SK-N-SH treated with all-trans-retinoic acid at 6 μM for 48 hours (cell line): ENCODE results near the gene SSR1.

Experiments
- ATAC-seq: fragments of 200-7000 bp; cut with Tn5 transposase; 3 replicates; pipeline ENCODE4 v1.9.1; 2020; ENCODE audit warnings: mild to moderate bottlenecking, moderate library complexity
- ARNTL ChIP-seq: fragments of 450-650 bp; formaldehyde crosslinking; IDR thresholded peaks from 2 replicates; pipeline ENCODE4 v1.5.0; 2020; ENCODE audit warnings: low read depth, mild to moderate bottlenecking, moderate library complexity, borderline replicate concordance
- BACH2 ChIP-seq: fragments of 250-450 bp; sonication (Bioruptor Pico); IDR thresholded peaks from 2 replicates; pipeline ENCODE4 v1.9.0; 2021; ENCODE audit warnings: mild to moderate bottlenecking, borderline replicate concordance
- CSDC2 ChIP-seq: fragments of 250-450 bp; sonication (Bioruptor Pico); IDR thresholded peaks from 2 replicates; pipeline ENCODE4 v1.5.0; 2020; ENCODE audit warnings: mild to moderate bottlenecking, moderate library complexity
- ESRRG ChIP-seq: fragments of 250-450 bp; sonication (Bioruptor Pico); IDR thresholded peaks from 2 replicates; pipeline ENCODE4 v1.6.1; 2021; ENCODE audit warnings: mild to moderate bottlenecking
- GLIS3 ChIP-seq: fragments of 250-450 bp; sonication (Bioruptor Pico); IDR thresholded peaks from 2 replicates; pipeline ENCODE4 v1.5.0; 2020; ENCODE audit warnings: mild to moderate bottlenecking, moderate library complexity
- ISL1 ChIP-seq: fragments of 250-450 bp; sonication (Bioruptor Pico); IDR thresholded peaks from 2 replicates; pipeline ENCODE4 v2.1.2; 2022; ENCODE audit warnings: mild to moderate bottlenecking, moderate library complexity
- OSR1 ChIP-seq: fragments of 250-450 bp; sonication (Bioruptor Pico); IDR thresholded peaks from 2 replicates; pipeline ENCODE4 v1.8.0; 2022; ENCODE audit warnings: moderate library complexity, mild to moderate bottlenecking, inconsistent platforms
- PPARA ChIP-seq: fragments of 250-450 bp; sonication (Bioruptor Pico); IDR thresholded peaks from 2 replicates; pipeline ENCODE4 v1.5.0; 2020; ENCODE audit warnings: mild to moderate bottlenecking, borderline replicate concordance
- RARB ChIP-seq: fragments of 250-450 bp; sonication (Bioruptor Pico); IDR thresholded peaks from 2 replicates; pipeline ENCODE4 v1.8.0; 2021; ENCODE audit warnings: mild to moderate bottlenecking, moderate library complexity
- SNAI2 ChIP-seq: fragments of 250-450 bp; sonication (Bioruptor Pico); IDR thresholded peaks from 2 replicates; pipeline ENCODE4 v1.5.0; 2020; ENCODE audit warnings: mild to moderate bottlenecking, moderate library complexity
- TCF4 ChIP-seq: fragments of 250-450 bp; sonication (Bioruptor Pico); IDR thresholded peaks from 2 replicates; pipeline ENCODE4 v1.8.0; 2021; ENCODE audit warnings: mild to moderate bottlenecking, moderate library complexity, borderline replicate concordance
- TOX ChIP-seq: fragments of 250-450 bp; sonication (Bioruptor Pico); IDR thresholded peaks from 2 replicates; pipeline ENCODE4 v1.8.0; 2021; ENCODE audit warnings: mild to moderate bottlenecking, moderate library complexity, borderline replicate concordance
- ZC3H10 ChIP-seq: fragments of 250-450 bp; sonication (Bioruptor Pico); IDR thresholded peaks from 2 replicates; pipeline ENCODE4 v1.5.1; 2021; ENCODE audit warnings: mild to moderate bottlenecking, moderate library complexity
- ZFP3 ChIP-seq: fragments of 250-450 bp; sonication (Bioruptor Pico); IDR thresholded peaks from 2 replicates; pipeline ENCODE4 v1.5.0; 2020; ENCODE audit warnings: mild to moderate bottlenecking, moderate library complexity
- ZFP30 ChIP-seq: fragments of 450-650 bp; formaldehyde crosslinking; IDR thresholded peaks from 2 replicates; pipeline ENCODE4 v1.5.0; 2022; ENCODE audit warnings: mild to moderate bottlenecking, moderate library complexity
- ZNF70 ChIP-seq: fragments of 450-650 bp; formaldehyde crosslinking; IDR thresholded peaks from 2 replicates; pipeline ENCODE4 v1.5.0; 2020; ENCODE audit warnings: mild to moderate bottlenecking, moderate library complexity
- ZNF8 ChIP-seq: fragments of 450-650 bp; formaldehyde crosslinking; IDR thresholded peaks from 2 replicates; pipeline ENCODE4 v1.5.0; 2020; ENCODE audit warnings: mild to moderate bottlenecking, moderate library complexity
- TF ChIP-seq, protein P1 (sequence below): fragments of 250-450 bp; sonication (Bioruptor Pico); IDR thresholded peaks from 2 replicates; pipeline ENCODE4 v1.5.0; 2020; ENCODE audit warnings: mild to moderate bottlenecking, moderate library complexity
- TF ChIP-seq, protein P2 (sequence below): fragments of 250-450 bp; sonication (Bioruptor Pico); IDR thresholded peaks from 2 replicates; pipeline ENCODE4 v1.8.0; 2020; ENCODE audit warnings: mild to moderate bottlenecking, moderate library complexity, borderline replicate concordance
- TF ChIP-seq, protein P3 (sequence below): fragments of 250-450 bp; sonication (Bioruptor Pico); IDR thresholded peaks from 2 replicates; pipeline ENCODE4 v1.5.1; 2021; ENCODE audit warnings: mild to moderate bottlenecking, moderate library complexity

Gene SSR1

DNA sequence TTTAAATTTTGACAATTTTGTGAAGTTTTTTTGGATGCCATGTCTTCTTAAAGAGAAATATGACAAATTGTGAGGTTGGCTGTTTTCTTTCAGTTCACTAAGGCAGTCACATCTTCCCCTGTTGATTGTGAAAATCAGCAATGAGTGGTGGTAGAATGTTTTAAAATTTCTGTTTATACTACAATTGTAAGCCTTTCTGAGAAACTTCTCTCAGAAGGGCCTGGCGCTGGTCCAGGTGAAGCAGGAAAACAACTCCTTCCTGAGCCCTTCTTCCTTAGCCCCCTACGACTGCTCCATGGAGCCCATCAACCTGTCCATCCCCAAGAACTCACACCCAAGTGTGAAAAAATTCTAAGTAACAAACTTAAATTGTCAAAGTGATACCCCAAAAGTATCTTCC lies 80.6 kb downstream of the SSR1 start:
- TF ChIP-seq, protein P1, sequence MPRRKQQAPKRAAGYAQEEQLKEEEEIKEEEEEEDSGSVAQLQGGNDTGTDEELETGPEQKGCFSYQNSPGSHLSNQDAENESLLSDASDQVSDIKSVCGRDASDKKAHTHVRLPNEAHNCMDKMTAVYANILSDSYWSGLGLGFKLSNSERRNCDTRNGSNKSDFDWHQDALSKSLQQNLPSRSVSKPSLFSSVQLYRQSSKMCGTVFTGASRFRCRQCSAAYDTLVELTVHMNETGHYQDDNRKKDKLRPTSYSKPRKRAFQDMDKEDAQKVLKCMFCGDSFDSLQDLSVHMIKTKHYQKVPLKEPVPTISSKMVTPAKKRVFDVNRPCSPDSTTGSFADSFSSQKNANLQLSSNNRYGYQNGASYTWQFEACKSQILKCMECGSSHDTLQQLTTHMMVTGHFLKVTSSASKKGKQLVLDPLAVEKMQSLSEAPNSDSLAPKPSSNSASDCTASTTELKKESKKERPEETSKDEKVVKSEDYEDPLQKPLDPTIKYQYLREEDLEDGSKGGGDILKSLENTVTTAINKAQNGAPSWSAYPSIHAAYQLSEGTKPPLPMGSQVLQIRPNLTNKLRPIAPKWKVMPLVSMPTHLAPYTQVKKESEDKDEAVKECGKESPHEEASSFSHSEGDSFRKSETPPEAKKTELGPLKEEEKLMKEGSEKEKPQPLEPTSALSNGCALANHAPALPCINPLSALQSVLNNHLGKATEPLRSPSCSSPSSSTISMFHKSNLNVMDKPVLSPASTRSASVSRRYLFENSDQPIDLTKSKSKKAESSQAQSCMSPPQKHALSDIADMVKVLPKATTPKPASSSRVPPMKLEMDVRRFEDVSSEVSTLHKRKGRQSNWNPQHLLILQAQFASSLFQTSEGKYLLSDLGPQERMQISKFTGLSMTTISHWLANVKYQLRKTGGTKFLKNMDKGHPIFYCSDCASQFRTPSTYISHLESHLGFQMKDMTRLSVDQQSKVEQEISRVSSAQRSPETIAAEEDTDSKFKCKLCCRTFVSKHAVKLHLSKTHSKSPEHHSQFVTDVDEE (CRISPR knock-in tag) = no peak
- no peak for TF ChIP-seq ESRRG (CRISPR knock-in tag)
- no peak for TF ChIP-seq OSR1 (CRISPR knock-in tag)
- no peak for TF ChIP-seq ZC3H10 (CRISPR knock-in tag)
- no peak for TF ChIP-seq PPARA (CRISPR knock-in tag)
- TF ChIP-seq BACH2 (CRISPR knock-in tag) = no peak
- TF ChIP-seq ZFP3 (CRISPR knock-in tag) = no peak
- TF ChIP-seq TOX (CRISPR knock-in tag) = no peak
- TF ChIP-seq RARB (CRISPR knock-in tag) = no peak
- no peak for TF ChIP-seq CSDC2 (CRISPR knock-in tag)
- no peak for TF ChIP-seq ZFP30 (CRISPR knock-in tag)
- TF ChIP-seq, protein P2, sequence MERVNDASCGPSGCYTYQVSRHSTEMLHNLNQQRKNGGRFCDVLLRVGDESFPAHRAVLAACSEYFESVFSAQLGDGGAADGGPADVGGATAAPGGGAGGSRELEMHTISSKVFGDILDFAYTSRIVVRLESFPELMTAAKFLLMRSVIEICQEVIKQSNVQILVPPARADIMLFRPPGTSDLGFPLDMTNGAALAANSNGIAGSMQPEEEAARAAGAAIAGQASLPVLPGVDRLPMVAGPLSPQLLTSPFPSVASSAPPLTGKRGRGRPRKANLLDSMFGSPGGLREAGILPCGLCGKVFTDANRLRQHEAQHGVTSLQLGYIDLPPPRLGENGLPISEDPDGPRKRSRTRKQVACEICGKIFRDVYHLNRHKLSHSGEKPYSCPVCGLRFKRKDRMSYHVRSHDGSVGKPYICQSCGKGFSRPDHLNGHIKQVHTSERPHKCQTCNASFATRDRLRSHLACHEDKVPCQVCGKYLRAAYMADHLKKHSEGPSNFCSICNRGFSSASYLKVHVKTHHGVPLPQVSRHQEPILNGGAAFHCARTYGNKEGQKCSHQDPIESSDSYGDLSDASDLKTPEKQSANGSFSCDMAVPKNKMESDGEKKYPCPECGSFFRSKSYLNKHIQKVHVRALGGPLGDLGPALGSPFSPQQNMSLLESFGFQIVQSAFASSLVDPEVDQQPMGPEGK (CRISPR knock-in tag) = no peak
- no peak for TF ChIP-seq ARNTL

DNA sequence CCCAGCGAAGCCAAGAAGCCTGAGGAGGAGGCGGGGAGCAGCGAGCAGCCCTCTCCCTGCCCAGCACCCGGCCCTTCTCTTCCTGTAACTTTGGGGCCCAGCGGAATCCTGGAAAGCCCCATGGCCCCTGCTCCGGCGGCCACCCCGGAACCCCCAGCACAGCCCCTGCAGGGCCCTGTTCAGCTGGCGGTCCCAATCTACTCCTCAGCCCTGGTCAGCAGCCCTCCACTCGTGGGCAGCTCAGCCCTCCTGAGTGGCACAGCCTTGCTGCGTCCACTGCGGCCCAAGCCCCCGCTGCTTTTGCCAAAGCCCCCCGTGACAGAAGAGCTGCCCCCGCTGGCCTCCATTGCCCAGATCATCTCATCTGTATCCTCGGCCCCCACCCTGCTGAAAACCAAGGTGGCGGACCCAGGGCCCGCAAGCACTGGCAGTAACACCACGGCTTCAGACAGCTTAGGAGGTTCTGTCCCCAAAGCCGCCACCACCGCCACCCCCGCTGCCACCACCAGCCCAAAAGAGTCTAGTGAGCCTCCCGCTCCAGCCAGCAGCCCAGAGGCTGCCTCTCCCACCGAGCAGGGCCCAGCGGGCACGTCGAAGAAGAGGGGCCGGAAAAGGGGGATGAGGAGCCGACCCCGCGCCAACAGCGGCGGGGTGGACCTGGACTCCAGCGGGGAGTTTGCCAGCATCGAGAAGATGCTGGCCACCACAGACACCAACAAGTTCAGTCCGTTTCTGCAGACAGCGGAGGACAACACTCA lies 81.9 kb downstream of the SSR1 start:
- no peak for ATAC-seq
- TF ChIP-seq ARNTL (no peak), CSDC2 (CRISPR knock-in tag) (no peak), ZNF8 (no peak), ISL1 (no peak), TOX (CRISPR knock-in tag) (no peak), ESRRG (CRISPR knock-in tag) (no peak), ZC3H10 (CRISPR knock-in tag) (no peak), OSR1 (CRISPR knock-in tag) (no peak), PPARA (CRISPR knock-in tag) (no peak), GLIS3 (no peak), TCF4 (no peak)
- TF ChIP-seq, protein P3, sequence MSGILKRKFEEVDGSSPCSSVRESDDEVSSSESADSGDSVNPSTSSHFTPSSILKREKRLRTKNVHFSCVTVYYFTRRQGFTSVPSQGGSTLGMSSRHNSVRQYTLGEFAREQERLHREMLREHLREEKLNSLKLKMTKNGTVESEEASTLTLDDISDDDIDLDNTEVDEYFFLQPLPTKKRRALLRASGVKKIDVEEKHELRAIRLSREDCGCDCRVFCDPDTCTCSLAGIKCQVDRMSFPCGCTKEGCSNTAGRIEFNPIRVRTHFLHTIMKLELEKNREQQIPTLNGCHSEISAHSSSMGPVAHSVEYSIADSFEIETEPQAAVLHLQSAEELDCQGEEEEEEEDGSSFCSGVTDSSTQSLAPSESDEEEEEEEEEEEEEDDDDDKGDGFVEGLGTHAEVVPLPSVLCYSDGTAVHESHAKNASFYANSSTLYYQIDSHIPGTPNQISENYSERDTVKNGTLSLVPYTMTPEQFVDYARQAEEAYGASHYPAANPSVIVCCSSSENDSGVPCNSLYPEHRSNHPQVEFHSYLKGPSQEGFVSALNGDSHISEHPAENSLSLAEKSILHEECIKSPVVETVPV = no peak
- TF ChIP-seq, protein P1 (CRISPR knock-in tag) = no peak
- TF ChIP-seq, protein P2 (CRISPR knock-in tag) = no peak

More for the DNA sequence above, 80.6 kb downstream of the SSR1 start:
- no peak for ATAC-seq

DNA sequence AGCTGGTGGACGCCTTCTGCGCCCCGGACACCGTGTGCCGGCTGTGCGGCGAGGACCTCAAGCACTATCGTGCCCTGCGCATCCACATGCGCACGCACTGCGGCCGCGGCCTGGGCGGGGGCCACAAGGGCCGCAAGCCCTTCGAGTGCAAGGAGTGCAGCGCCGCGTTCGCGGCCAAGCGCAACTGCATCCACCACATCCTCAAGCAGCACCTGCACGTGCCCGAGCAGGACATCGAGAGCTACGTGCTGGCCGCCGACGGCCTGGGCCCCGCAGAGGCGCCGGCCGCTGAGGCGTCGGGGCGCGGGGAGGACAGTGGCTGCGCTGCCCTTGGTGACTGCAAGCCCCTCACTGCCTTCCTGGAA lies 82.7 kb downstream of the SSR1 start:
- no peak for ATAC-seq
- TF ChIP-seq TCF4 (no peak), RARB (CRISPR knock-in tag) (no peak), ZNF70 (no peak), SNAI2 (no peak), CSDC2 (CRISPR knock-in tag) (no peak), ISL1 (no peak), ZFP30 (CRISPR knock-in tag) (no peak), ZNF8 (no peak)
- TF ChIP-seq, protein P1 (CRISPR knock-in tag) = no peak
- TF ChIP-seq, protein P3 = no peak
